Mesenchymal stem cell (in vitro differentiated cells and primary cell): ENCODE measurements around the gene STRA8.

Experiments
- DNase-seq: peaks from one replicate; pipeline ENCODE4 v3.0.0-alpha.2; 2013
- H2AFZ ChIP-seq: one replicate; pipeline ENCODE4 v1.6.1; 2013; ENCODE audit warnings: low read depth, mild to moderate bottlenecking, control low read depth, inconsistent platforms, low read length, moderate library complexity
- H2AK5ac ChIP-seq: 2 replicates; pipeline ENCODE4 v1.6.1; 2013; ENCODE audit warnings: low read length, moderate library complexity, mild to moderate bottlenecking, inconsistent platforms; ENCODE audit not compliant: severe bottlenecking
- H2BK120ac ChIP-seq: one replicate; pipeline ENCODE4 v1.6.1; 2013; ENCODE audit warnings: low read depth, mild to moderate bottlenecking, inconsistent platforms, low read length, moderate library complexity
- H2BK12ac ChIP-seq, 2 experiments: one replicate each; pipeline ENCODE4 v1.6.1; 2013; ENCODE audit warnings: inconsistent platforms in 2 of 2, low read length in 2 of 2, mild to moderate bottlenecking in 2 of 2, moderate library complexity in 2 of 2, control low read depth in 1 of 2
- H2BK15ac ChIP-seq: one replicate; pipeline ENCODE4 v1.6.1; 2013; ENCODE audit warnings: mild to moderate bottlenecking, low read depth, inconsistent platforms; ENCODE audit not compliant: poor library complexity, severe bottlenecking
- H2BK5ac ChIP-seq: 2 replicates; pipeline ENCODE4 v1.6.1; 2013; ENCODE audit warnings: low read depth, mild to moderate bottlenecking, low read length, control low read depth, inconsistent platforms; ENCODE audit not compliant: poor library complexity, severe bottlenecking
- H3K14ac ChIP-seq, 2 experiments: one replicate each; pipeline ENCODE4 v1.6.1; 2013; ENCODE audit warnings: inconsistent platforms in 2 of 2, low read length in 2 of 2, control low read depth in 1 of 2, mild to moderate bottlenecking in 1 of 2, moderate library complexity in 1 of 2
- H3K18ac ChIP-seq, 2 experiments: one replicate each; pipeline ENCODE4 v1.6.1; 2013; ENCODE audit warnings: inconsistent platforms in 2 of 2, low read length in 2 of 2, control low read depth in 1 of 2, low read depth in 1 of 2, mild to moderate bottlenecking in 1 of 2
- H3K23ac ChIP-seq, 2 experiments: one replicate each; pipeline ENCODE4 v1.6.1; 2013; ENCODE audit warnings: inconsistent platforms in 2 of 2, low read length in 2 of 2, mild to moderate bottlenecking in 2 of 2, moderate library complexity in 2 of 2, control low read depth in 1 of 2
- H3K27ac ChIP-seq: 2 replicates; pipeline ENCODE4 v1.5.1; 2013; ENCODE audit warnings: mild to moderate bottlenecking, moderate library complexity, low read length, control low read depth, inconsistent platforms; ENCODE audit not compliant: poor library complexity, severe bottlenecking
- H3K27me3 ChIP-seq, 2 experiments: 2 replicates each; pipeline versions ENCODE4 v1.6.1 to v1.7.0; 2013; ENCODE audit warnings: low read length in 2 of 2, mild to moderate bottlenecking in 2 of 2, moderate library complexity in 2 of 2, control low read depth in 1 of 2, inconsistent platforms in 1 of 2; ENCODE audit not compliant: control insufficient read depth in 1 of 2, insufficient read depth in 1 of 2
- H3K36me3 ChIP-seq, 2 experiments: 2 replicates each; pipeline versions ENCODE4 v1.6.1 to v1.7.0; 2013; ENCODE audit warnings: low read length in 2 of 2, control low read depth in 1 of 2, inconsistent platforms in 1 of 2, low read depth in 1 of 2, mild to moderate bottlenecking in 1 of 2; ENCODE audit not compliant: insufficient read depth in 2 of 2, control insufficient read depth in 1 of 2
- H3K4ac ChIP-seq, 2 experiments: one replicate each; pipeline ENCODE4 v1.6.1; 2013; ENCODE audit warnings: inconsistent platforms in 2 of 2, low read length in 2 of 2, mild to moderate bottlenecking in 2 of 2, moderate library complexity in 2 of 2, control low read depth in 1 of 2, low read depth in 1 of 2
- H3K4me1 ChIP-seq: 2 replicates; pipeline ENCODE4 v1.6.1; 2013; ENCODE audit warnings: low read depth, low read length, control low read depth; ENCODE audit not compliant: control insufficient read depth, insufficient read depth
- H3K4me2 ChIP-seq: 2 replicates; pipeline ENCODE4 v1.6.1; 2013; ENCODE audit warnings: low read length, mild to moderate bottlenecking, inconsistent platforms; ENCODE audit not compliant: poor library complexity, severe bottlenecking
- H3K4me3 ChIP-seq, 2 experiments: 2 replicates each; pipeline versions ENCODE4 v1.5.1 to v1.7.0; 2013; ENCODE audit warnings: low read length in 2 of 2, mild to moderate bottlenecking in 2 of 2, control low read depth in 1 of 2, low read depth in 1 of 2; ENCODE audit not compliant: insufficient read depth in 1 of 2
- H3K79me1 ChIP-seq: replicated peaks from 2 replicates; pipeline ENCODE4 v1.6.1; 2013; ENCODE audit warnings: mild to moderate bottlenecking, control low read depth, low read length, inconsistent platforms; ENCODE audit not compliant: poor library complexity, severe bottlenecking
- H3K9ac ChIP-seq: 2 replicates; pipeline ENCODE4 v1.7.0; 2013; ENCODE audit warnings: mild to moderate bottlenecking, low read length, moderate library complexity
- H3K9me3 ChIP-seq: 2 replicates; pipeline ENCODE4 v1.7.0; 2013; ENCODE audit warnings: mild to moderate bottlenecking, low read length; ENCODE audit not compliant: control insufficient read depth
- H4K8ac ChIP-seq: one replicate; pipeline ENCODE4 v1.6.1; 2013; ENCODE audit warnings: inconsistent platforms, mild to moderate bottlenecking, low read length, moderate library complexity
- H4K91ac ChIP-seq: one replicate; pipeline ENCODE4 v1.6.1; 2013; ENCODE audit warnings: mild to moderate bottlenecking, low read length, inconsistent platforms
- WGBS: methylation state at CpG from one replicate; pipeline ENCODE4 v1.1.7; 2013; ENCODE audit warnings: mixed read lengths; 5-methylcytosine and 5-hydroxymethylcytosine counted together

Gene STRA8

DNA sequence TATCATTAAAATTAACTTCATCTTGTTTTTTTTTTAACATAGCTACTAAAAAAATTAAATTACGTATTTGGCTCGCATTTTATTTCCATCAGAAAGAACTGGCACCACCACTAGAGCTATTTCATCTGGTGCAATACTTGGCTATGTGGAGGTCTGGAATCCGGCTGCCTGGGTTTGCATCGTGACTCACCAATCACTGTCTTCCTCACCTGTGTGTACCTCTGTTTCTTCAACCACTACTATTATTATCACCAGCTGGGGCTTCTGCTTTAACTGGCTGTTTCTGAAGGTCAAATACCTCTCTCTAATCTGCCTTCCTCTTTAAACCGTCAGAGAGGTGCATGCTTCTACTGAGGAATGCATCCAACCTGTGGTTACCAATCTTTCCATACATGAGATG, 28.8 kb upstream of the STRA8 start:
- Histone ChIP-seq H3K14ac (no peak overlapping the region), H3K36me3 (peaks cover 26 to 81% of the 10 kb centered on the region in 2 experiments), H3K9ac (no peak overlapping the region), H3K4me2 (no peak overlapping the region), H2BK15ac (no peak overlapping the region), H2BK5ac (no peak overlapping the region), H3K9me3 (no peaks in the 10 kb centered on the region), H3K4me1 (peaks cover 36% of the 10 kb centered on the region), H3K27me3 (no peaks in the 10 kb centered on the region), H3K79me1 (peaks cover 14% of the 10 kb centered on the region), H2AK5ac (peak overlapping the region; percentile 6), H4K8ac (no peak overlapping the region), H3K4me3 (no peak overlapping the region), H2AFZ (no peak overlapping the region), H3K18ac (no peak overlapping the region), H2BK12ac (no peak overlapping the region), H2BK120ac (no peak overlapping the region), H3K27ac (no peak overlapping the region), H3K4ac (no peak overlapping the region), H3K23ac (no peak overlapping the region), H4K91ac (no peak overlapping the region)
- 97% methylated on average over 5 of the region's 5 CpGs for WGBS
- DNase-seq, result no peak

DNA sequence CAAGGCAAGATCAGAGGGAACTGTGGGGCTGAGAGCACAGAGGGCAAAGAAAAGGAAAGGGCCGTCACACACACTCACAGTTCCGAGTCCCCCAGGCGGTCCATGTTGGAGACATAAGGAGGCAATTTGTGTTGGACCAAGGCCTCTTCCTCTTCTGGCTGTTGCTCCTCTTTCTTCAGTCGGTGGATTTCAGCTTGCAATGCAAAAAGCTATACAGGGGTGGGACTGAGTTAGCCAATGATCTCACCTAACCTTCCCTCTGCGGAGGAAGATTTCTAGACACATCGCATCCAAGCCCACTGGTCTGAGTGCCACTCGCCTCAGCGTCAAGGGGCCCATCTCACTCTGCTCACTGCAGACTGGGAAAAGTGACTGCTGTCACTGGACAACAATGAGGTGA, 27.8 kb upstream of the STRA8 start:
- Histone ChIP-seq H3K9ac (no peak overlapping the region), H2BK12ac (no peak overlapping the region), H3K27ac (no peak overlapping the region), H3K79me1 (peaks cover 12% of the 10 kb centered on the region), H3K4me3 (no peak overlapping the region), H2BK5ac (no peak overlapping the region), H2BK15ac (no peak overlapping the region), H2AFZ (no peak overlapping the region), H3K4ac (no peak overlapping the region), H3K4me2 (no peak overlapping the region), H3K9me3 (no peaks in the 10 kb centered on the region), H3K27me3 (no peaks in the 10 kb centered on the region), H2AK5ac (peak overlapping the region; percentile 10), H4K8ac (no peak overlapping the region), H3K23ac (no peak overlapping the region), H3K18ac (no peak overlapping the region), H2BK120ac (no peak overlapping the region), H4K91ac (no peak overlapping the region), H3K4me1 (peaks cover 37% of the 10 kb centered on the region), H3K36me3 (peaks cover 26 to 72% of the 10 kb centered on the region in 2 experiments), H3K14ac (no peak overlapping the region)
- 98% methylated on average over 8 of the region's 8 CpGs for WGBS
- no peak for DNase-seq

DNA sequence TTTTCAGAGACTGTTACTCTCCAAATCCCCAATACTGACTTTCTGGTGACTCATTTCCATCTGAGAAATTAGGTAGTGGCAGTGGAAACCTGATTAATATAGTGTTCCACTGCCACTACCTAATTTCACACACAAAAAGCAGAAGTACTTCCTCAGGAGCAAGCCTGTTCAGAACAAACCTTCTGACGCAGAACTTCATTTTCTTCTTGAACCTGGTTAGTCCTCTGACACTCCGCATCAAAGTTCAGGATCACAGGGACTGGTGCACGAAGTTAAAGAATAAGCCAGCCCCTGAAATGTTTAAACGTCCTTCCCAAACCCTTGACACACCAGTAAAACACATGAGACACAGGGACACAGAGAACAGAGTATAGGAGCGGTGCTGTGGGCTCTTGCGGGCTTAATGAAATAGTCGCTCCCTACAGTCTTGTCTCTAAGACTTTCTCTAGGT, 26.7 kb upstream of the STRA8 start:
- H2AFZ ChIP-seq, result no peak overlapping the region
- WGBS, result 96% methylated on average over 7 of the region's 7 CpGs

DNA sequence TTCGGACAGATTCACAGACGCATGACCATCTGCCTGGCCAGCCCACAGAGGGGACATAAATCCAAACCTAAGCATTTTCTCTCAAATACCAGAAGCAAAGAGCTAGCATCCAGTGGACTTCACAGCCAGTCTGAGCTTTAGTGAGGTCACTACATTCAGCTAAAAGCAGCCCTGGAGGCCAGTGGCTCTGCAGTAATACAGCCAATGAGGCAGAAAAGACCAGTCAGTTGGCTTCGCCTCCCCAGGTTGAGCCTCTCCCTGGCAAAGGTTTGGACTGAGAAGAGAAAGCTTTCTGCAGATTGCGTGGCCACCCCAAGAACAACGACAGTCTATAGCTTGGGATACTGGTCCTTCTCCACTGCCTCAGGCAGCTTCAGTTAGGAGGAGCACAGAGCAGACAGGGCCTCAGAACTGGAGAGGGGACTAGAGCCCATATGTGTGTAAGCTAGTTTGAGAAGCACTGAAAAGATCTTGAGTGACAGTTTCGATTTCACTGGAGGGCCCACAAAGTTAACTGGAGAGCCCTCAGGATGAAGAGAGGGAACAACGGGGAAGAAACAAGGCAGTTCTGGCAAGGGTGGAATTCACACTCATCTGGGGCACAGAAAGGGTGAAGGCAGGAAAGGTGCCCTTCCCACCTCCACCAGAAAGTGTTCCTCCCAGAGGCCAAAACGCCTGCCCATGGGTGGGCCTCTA, 26.1 kb upstream of the STRA8 start:
- Histone ChIP-seq H2BK5ac (peak overlapping the region; percentile 20), H2AFZ (no peak overlapping the region), H3K4me1 (peaks cover 36% of the 10 kb centered on the region), H3K18ac (no peak overlapping the region), H3K9me3 (no peaks in the 10 kb centered on the region), H3K27ac (peak overlapping the region; percentile 83), H3K36me3 (peaks cover 26 to 55% of the 10 kb centered on the region in 2 experiments), H2BK12ac (no peak overlapping the region), H2BK15ac (no peak overlapping the region), H3K4ac (no peak overlapping the region), H2AK5ac (peak overlapping the region; percentile 67), H4K8ac (no peak overlapping the region), H3K14ac (no peak overlapping the region), H3K79me1 (peaks cover 12% of the 10 kb centered on the region), H3K4me2 (peak overlapping the region; percentile 49), H2BK120ac (no peak overlapping the region), H3K27me3 (no peaks in the 10 kb centered on the region), H3K23ac (no peak overlapping the region), H4K91ac (no peak overlapping the region), H3K9ac (no peak overlapping the region), H3K4me3 (no peak overlapping the region)
- DNase-seq, result no peak
- 94% methylated on average over 8 of the region's 8 CpGs for WGBS

More for the DNA sequence above, 26.7 kb upstream of the STRA8 start:
- H3K27ac ChIP-seq, result peak overlapping the region; percentile 83
- H3K4me1 ChIP-seq, result peaks cover 36% of the 10 kb centered on the region
- H2BK15ac ChIP-seq, result no peak overlapping the region
- no peak overlapping the region for H3K18ac ChIP-seq
- H2BK120ac ChIP-seq, result no peak overlapping the region
- H3K9ac ChIP-seq, result no peak overlapping the region
- no peak for DNase-seq
- H3K4me2 ChIP-seq, result peak overlapping the region; percentile 6
- peak overlapping the region; percentile 67 for H2AK5ac ChIP-seq
- H4K8ac ChIP-seq, result no peak overlapping the region
- H3K14ac ChIP-seq, result no peak overlapping the region
- no peak overlapping the region for H3K4ac ChIP-seq
- H2BK12ac ChIP-seq, result no peak overlapping the region
- no peak overlapping the region for H4K91ac ChIP-seq
- no peaks in the 10 kb centered on the region for H3K9me3 ChIP-seq
- H3K23ac ChIP-seq, result no peak overlapping the region
- peaks cover 12% of the 10 kb centered on the region for H3K79me1 ChIP-seq
- peaks cover 26 to 61% of the 10 kb centered on the region in 2 experiments for H3K36me3 ChIP-seq
- no peak overlapping the region for H2BK5ac ChIP-seq
- no peaks in the 10 kb centered on the region for H3K27me3 ChIP-seq
- no peak overlapping the region for H3K4me3 ChIP-seq
